Measurements from ENCODE around the gene PIP. TPM values are rescaled to one million over a fixed set of nuclear protein-coding genes. Genes with fewer than 3 reads are reported as not detected.

Gene PIP, protein sequence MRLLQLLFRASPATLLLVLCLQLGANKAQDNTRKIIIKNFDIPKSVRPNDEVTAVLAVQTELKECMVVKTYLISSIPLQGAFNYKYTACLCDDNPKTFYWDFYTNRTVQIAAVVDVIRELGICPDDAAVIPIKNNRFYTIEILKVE
- not detected in 2 replicates for total RNA-seq
- not detected in 2 replicates for polyA plus RNA-seq
- not detected in 2 replicates for polyA plus RNA-seq (2011; cell fraction: cytosol; rRNA removed)
- not detected in 2 replicates for polyA plus RNA-seq (2011; cell fraction: nucleus; rRNA removed)
- not detected in 2 replicates for polyA plus RNA-seq (2012)
- not detected in 2 replicates for polyA minus RNA-seq
- not detected for polyA minus RNA-seq (2011; cell fraction: cytosol; rRNA and poly(A)+ RNA removed)
- not detected in 2 replicates for polyA minus RNA-seq (2011; cell fraction: nucleus; rRNA and poly(A)+ RNA removed)
- Bru-seq, nascent RNA, result not detected
- BruChase-seq, experiment 1, labeled RNA remaining after a 6-hour chase, result not detected
- BruChase-seq, experiment 2, labeled RNA remaining after a 2-hour chase, result not detected
- long read RNA-seq, result 0 reads

DNA sequence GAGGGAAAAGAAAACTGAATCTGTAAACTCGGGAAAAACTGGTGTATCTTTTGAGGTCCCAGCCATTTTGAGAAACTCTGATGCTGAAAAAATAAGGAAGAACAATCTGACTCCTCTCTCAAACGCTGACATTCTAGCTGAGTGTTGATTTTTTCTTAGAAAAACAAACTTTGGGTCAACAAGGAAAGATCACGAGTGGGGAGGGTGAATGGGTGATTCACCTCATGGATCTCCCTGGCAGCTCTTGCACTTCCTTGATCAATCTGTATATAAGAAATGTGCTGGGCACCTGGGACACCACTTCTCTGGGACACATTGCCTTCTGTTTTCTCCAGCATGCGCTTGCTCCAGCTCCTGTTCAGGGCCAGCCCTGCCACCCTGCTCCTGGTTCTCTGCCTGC, at the start of gene PIP:
TSS of gene PIP (plus strand) at position 297 of the 400 bp plus-strand sequence. CDS start at position 337, 40 bp downstream.
- ChIA-PET POLR2A (no interaction called here), CTCF (interaction anchor here (1.0 kb wide), 1 partner anchor 83 kb away, joined by 3 read pairs; no protein-coding TSS in a partner anchor)
- no peak within 1 kb of the TSS for H3K9ac ChIP-seq (replicated peaks; ENCODE audit: extremely low read depth, insufficient read depth, low read length)
- TF ChIP-seq POLR2A (IDR thresholded peaks at IDR 0.05; ENCODE audit: low read depth, low read length) (no peak), FOS (IDR thresholded peaks at IDR 0.05; ENCODE audit: borderline replicate concordance, insufficient read depth, low read length) (no peak), MAX (IDR thresholded peaks at IDR 0.05; ENCODE audit: insufficient read depth, insufficient read length) (no peak)
- no peak within 1 kb of the TSS for H3K27ac ChIP-seq (ENCODE audit: insufficient read depth, low read depth, low read length)
- H3K4me1 ChIP-seq (ENCODE audit: control insufficient read depth, extremely low read depth, insufficient read depth, low read length), result no peaks in the 10 kb centered on the region
- no peaks in the 10 kb centered on the region for H3K27me3 ChIP-seq (ENCODE audit: control insufficient read depth in 2 of 2, insufficient read depth in 2 of 2, low read length in 2 of 2)
- FAIRE-seq (no peak), DNase-seq (ENCODE audit: low read depth, low spot score) (no peak)
- no peaks in the 10 kb centered on the region for H3K79me2 ChIP-seq (ENCODE audit: control insufficient read depth, insufficient read depth, low read length)
- H4K20me1 ChIP-seq (replicated peaks; ENCODE audit: control insufficient read depth, extremely low read depth, insufficient read depth, low read length), result no peaks in the 10 kb centered on the region
- dilution Hi-C loops (cut with MboI; ENCODE audit: extremely low pct_ligation_motif_present, low sequenced_read_pairs), result no loop called here
- H2AFZ ChIP-seq (ENCODE audit: low read depth, low read length), result no peak within 1 kb of the TSS
- H3K4me3 ChIP-seq (replicated peaks in 1 of 3; ENCODE audit: insufficient read depth in 1 of 3, low read depth in 1 of 3, low read length in 3 of 3), result no peak within 1 kb of the TSS
- intact Hi-C loops (cut with micrococcal nuclease), result no loop called here
- BruUV-seq (replicated peaks), result no TSS peak
- no peaks in the 10 kb centered on the region for H3K9me3 ChIP-seq (replicated peaks; ENCODE audit: control insufficient read depth, insufficient read depth, low read length)
- no peak within 1 kb of the TSS for H3K4me2 ChIP-seq (ENCODE audit: insufficient read depth, low read length)
- no peaks in the 10 kb centered on the region for H3K36me3 ChIP-seq (ENCODE audit: control insufficient read depth in 2 of 2, extremely low read depth in 1 of 2, insufficient read depth in 2 of 2, low read length in 2 of 2)
- no peaks in the 10 kb centered on the region for H3K9me1 ChIP-seq (replicated peaks; ENCODE audit: control insufficient read depth, extremely low read depth, insufficient read depth, low read length)

DNA sequence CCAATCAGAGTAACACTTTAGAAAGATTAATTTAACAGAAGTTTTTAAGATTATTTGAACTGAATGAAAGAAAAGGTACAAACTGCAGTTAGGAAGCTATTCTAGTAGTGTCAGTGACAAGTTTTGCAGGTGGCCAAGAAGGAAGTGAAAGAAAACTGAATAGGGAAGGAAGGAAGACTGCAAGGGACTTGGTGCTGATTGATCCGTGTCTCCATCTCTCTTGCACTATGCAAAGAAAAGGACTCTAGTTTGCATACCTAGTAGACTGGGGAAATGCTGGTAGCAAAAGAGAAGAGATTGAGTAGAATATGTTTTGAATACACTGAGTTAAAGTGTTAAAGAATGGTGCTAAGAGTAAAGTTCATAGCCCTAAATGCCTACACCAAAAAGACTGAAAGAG, 46.8 kb upstream of the PIP start:
- no peak overlapping the region for H2AFZ ChIP-seq (ENCODE audit: low read depth, low read length)
- ChIA-PET CTCF (interaction anchor here (2.0 kb wide), 1 partner anchor 130 kb away, joined by 5 read pairs; no protein-coding TSS in a partner anchor), POLR2A (no interaction called here)
- BruUV-seq (replicated peaks), result no TSS peak
- DNase-seq (ENCODE audit: low read depth, low spot score) (no peak), FAIRE-seq (no peak)
- H3K27me3 ChIP-seq (ENCODE audit: control insufficient read depth in 2 of 2, insufficient read depth in 2 of 2, low read length in 2 of 2), result no peaks in the 10 kb centered on the region
- H3K4me1 ChIP-seq (ENCODE audit: control insufficient read depth, extremely low read depth, insufficient read depth, low read length), result no peaks in the 10 kb centered on the region
- H3K4me2 ChIP-seq (ENCODE audit: insufficient read depth, low read length), result no peak overlapping the region
- no peaks in the 10 kb centered on the region for H4K20me1 ChIP-seq (replicated peaks; ENCODE audit: control insufficient read depth, extremely low read depth, insufficient read depth, low read length)
- intact Hi-C loops (cut with micrococcal nuclease) (no loop called here), dilution Hi-C loops (cut with MboI; ENCODE audit: extremely low pct_ligation_motif_present, low sequenced_read_pairs) (no loop called here)
- H3K4me3 ChIP-seq (replicated peaks in 1 of 3; ENCODE audit: insufficient read depth in 1 of 3, low read depth in 1 of 3, low read length in 3 of 3), result no peak overlapping the region
- H3K27ac ChIP-seq (ENCODE audit: insufficient read depth, low read depth, low read length), result no peak overlapping the region
- H3K9me3 ChIP-seq (replicated peaks; ENCODE audit: control insufficient read depth, insufficient read depth, low read length), result no peaks in the 10 kb centered on the region
- no peaks in the 10 kb centered on the region for H3K79me2 ChIP-seq (ENCODE audit: control insufficient read depth, insufficient read depth, low read length)
- no peak for TF ChIP-seq MYC (IDR thresholded peaks at IDR 0.05; ENCODE audit: low read depth, low read length)
- TF ChIP-seq JUN (IDR thresholded peaks at IDR 0.05; ENCODE audit: borderline replicate concordance, insufficient read depth, insufficient read length, low read depth), result no peak
- TF ChIP-seq POLR2AphosphoS5 (IDR thresholded peaks at IDR 0.05; ENCODE audit: insufficient read depth, low read depth, low read length), result no peak
- no peak for TF ChIP-seq FOS (IDR thresholded peaks at IDR 0.05; ENCODE audit: borderline replicate concordance, insufficient read depth, low read length)
- no peak for TF ChIP-seq POLR2A (IDR thresholded peaks at IDR 0.05; ENCODE audit: low read depth, low read length)
- TF ChIP-seq, protein P1, sequence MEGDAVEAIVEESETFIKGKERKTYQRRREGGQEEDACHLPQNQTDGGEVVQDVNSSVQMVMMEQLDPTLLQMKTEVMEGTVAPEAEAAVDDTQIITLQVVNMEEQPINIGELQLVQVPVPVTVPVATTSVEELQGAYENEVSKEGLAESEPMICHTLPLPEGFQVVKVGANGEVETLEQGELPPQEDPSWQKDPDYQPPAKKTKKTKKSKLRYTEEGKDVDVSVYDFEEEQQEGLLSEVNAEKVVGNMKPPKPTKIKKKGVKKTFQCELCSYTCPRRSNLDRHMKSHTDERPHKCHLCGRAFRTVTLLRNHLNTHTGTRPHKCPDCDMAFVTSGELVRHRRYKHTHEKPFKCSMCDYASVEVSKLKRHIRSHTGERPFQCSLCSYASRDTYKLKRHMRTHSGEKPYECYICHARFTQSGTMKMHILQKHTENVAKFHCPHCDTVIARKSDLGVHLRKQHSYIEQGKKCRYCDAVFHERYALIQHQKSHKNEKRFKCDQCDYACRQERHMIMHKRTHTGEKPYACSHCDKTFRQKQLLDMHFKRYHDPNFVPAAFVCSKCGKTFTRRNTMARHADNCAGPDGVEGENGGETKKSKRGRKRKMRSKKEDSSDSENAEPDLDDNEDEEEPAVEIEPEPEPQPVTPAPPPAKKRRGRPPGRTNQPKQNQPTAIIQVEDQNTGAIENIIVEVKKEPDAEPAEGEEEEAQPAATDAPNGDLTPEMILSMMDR (IDR thresholded peaks at IDR 0.05; ENCODE audit: extremely low read depth in 1 of 2, insufficient read depth in 1 of 2, low read depth in 1 of 2, low read length in 2 of 2), result no peak
- TF ChIP-seq EZH2 (IDR thresholded peaks at IDR 0.05; ENCODE audit: borderline replicate concordance, low read depth, low read length, severe bottlenecking), result no peak
- no peak for TF ChIP-seq MAX (IDR thresholded peaks at IDR 0.05; ENCODE audit: insufficient read depth, insufficient read length)
- no peak for TF ChIP-seq GATA2 (IDR thresholded peaks at IDR 0.05; ENCODE audit: insufficient read depth, insufficient read length, low read depth, low read length)
- no peak overlapping the region for H3K9ac ChIP-seq (replicated peaks; ENCODE audit: extremely low read depth, insufficient read depth, low read length)
- no peaks in the 10 kb centered on the region for H3K9me1 ChIP-seq (replicated peaks; ENCODE audit: control insufficient read depth, extremely low read depth, insufficient read depth, low read length)
- H3K36me3 ChIP-seq (ENCODE audit: control insufficient read depth in 2 of 2, extremely low read depth in 1 of 2, insufficient read depth in 2 of 2, low read length in 2 of 2), result no peaks in the 10 kb centered on the region
